Activated naive CD4-positive, alpha-beta T cell treated with anti-CD3 and anti-CD28 coated beads, Interleukin-2, amount 50 U/mL, for 16 hours (primary cell): Measurements from ENCODE around the gene ATP6V0E1.
"Not testable (repeated sequence)": the region's sequence is repeated elsewhere in the genome, so short reads cannot be mapped to it uniquely, and the experiment has no call there.

ENCODE experiments used
- DNase-seq: peaks from one replicate; pipeline ENCODE4 v3.0.0-alpha.2; 2020

Gene ATP6V0E1

GRCh38 chr5:173041881-173042762 is 58.6 kb downstream of the ATP6V0E1 start:
- no peak for DNase-seq

DNA sequence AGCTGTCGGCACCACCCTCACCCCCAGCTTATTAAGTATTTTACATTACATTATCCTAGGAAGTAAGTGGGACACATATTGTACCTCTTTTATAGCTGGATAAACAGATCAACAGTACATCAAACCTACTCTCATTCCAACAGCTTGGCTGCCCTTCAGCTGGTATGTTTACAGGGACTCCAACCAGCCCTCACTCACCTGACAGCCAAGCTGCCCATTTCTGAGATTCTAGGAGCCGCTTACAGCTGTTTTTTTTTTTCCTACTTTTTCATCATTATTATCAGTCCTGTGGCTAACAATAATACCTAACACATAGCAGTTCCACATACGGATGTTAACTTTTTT is 59.2 kb downstream of the ATP6V0E1 start:
- no peak for DNase-seq

- DNase-seq: no peak
These were observed 61.9 kb downstream of the ATP6V0E1 start for GRCh38 chr5:173045474-173045873.

GRCh38 chr5:173047096-173047837 is 63.7 kb downstream of the ATP6V0E1 start:
- DNase-seq: not testable (repeated sequence)

DNA sequence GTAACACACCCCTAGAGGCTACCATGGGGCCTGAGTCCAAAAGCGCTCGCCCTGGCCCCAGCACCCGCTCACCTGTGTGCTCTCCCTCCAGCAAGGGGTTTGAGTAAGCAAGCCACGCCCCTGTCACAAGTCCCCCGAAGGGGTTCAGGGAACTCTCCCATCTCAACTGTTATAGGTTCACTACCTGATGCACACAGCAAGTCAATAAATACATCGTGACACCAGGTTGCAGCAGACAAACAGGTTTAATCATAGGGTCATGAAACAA is 64.2 kb downstream of the ATP6V0E1 start:
- no peak for DNase-seq

DNA sequence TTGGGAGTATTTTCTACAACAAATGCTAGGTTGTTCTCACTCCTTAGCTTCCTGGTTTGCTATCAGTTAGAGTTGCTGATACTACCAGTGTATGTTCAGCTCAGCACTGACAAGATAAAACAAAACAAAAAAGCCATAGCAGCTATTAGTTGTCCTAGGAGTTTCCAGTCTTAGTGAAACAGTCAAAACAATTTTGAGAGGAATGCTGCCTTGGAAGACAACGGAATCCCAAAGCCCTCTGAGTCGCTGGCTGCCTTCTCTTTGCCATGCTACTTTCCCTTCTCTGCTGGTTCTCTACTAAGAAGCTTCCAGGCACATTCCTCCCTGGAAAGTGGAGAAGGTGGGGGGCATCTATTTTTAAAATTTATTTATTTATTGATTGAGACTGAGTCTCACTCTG is 67.2 kb downstream of the ATP6V0E1 start:
- DNase-seq: no peak

GRCh38 chr5:173051746-173052145 is 68.2 kb downstream of the ATP6V0E1 start:
- no peak for DNase-seq

- no peak for DNase-seq
These were observed 69.5 kb downstream of the ATP6V0E1 start for GRCh38 chr5:173053041-173053440.

DNA sequence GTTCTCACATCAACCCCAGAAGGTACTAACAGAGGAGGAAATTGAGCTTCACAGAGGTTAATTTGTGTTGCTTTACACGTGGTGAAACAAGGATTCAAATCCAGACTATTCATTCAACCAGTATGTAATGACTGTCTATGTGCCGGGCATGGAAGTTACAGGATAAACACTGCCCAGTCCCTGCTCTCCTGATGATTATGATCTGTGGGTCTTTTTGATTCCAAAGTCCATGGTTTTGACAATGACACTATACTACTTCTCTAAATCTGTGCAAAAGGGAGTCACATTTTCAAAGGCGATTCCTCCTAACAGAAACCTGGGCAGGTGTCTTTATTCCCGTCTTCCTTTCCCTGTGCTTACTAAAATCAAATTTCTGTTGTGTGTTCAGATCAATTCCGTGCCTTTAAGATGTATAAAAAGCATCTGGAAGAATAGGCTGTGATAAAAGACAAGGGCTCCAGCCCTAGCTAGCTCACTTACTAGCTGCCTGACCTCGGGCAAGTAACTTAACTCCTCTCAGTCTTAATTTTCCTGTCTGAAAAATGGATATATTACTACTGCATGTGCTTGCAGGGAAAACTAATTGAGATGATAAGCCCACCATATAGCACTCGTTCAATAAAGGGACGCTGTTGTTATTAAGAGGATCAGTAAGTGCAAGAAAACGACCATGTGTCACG is 71.6 kb downstream of the ATP6V0E1 start:
- DNase-seq: no peak

- no peak for DNase-seq
These were observed 72.1 kb downstream of the ATP6V0E1 start for GRCh38 chr5:173055722-173055982.

GRCh38 chr5:173055983-173056782 is 72.6 kb downstream of the ATP6V0E1 start, which contains the start of gene CREBRF:
CREBRF (plus strand) TSS chr5:173056352; CDS start chr5:173080776, 24,424 bp downstream.
- DNase-seq: peak; percentile 98

- peak; percentile 87 for DNase-seq
These were observed 73.2 kb downstream of the ATP6V0E1 start for GRCh38 chr5:173056783-173057061.

GRCh38 chr5:173057062-173057924 is 73.7 kb downstream of the ATP6V0E1 start:
- peak; percentile 99 for DNase-seq

DNA sequence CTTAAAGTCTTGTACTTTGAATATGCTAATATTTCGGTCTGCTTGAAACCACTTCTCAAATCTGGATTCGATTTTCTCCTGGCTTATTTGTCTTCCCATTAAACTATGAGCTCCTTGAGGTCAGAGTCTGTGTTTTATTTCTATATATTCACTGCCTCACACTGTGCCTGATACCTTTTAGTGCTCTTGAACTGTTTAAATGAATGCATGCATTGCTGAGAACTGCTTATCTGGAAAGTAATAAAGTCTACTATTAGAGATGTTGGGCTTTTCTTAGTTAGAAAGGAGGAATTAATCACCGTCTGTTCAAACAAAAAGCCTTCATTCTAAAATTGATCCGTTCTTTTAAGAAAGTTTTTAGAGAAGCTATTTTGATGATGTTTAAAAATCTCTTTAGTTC is 78.6 kb downstream of the ATP6V0E1 start:
- no peak for DNase-seq

DNA sequence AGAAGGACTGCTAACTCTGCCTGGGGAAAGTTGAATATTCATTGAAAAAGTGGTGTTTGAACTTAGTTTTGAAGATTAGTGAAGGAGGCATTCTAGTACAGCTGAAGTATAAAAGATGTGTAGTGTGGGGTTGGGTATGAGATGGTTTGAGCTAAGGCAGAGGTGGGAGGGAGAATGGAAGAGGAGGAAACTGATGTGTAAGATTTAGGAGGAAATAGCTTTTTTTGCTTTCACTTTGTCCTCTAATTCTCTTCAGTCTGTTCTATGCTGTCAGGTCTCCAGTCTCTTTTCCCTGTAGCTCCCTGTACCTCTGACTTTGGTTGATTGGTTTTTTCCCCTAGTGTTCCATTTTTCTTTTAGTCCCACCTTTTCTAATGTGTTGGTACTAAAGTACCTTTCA is 81.6 kb downstream of the ATP6V0E1 start:
- DNase-seq: no peak

DNA sequence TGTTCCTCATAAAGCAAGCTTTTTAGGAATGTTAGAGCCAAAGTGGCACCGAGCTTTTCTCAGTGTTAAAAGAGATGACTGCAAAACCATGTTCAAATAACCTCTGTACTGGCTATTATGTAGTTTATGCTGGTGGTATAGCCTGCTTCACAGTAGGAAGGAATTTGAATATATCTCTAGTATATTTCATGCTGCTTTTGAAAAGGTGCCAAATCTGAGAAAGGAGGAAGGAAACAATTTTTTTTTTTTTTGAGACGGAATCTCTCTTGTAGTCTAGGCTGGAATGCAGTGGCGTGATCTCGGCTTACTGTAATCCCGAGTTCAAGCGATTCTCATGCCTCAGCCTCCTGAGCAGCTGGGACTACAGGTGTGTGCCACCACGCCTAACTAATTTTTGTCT is 86.1 kb downstream of the ATP6V0E1 start:
- no peak for DNase-seq

GRCh38 chr5:173075137-173075843 is 91.7 kb downstream of the ATP6V0E1 start:
- no peak for DNase-seq

DNA sequence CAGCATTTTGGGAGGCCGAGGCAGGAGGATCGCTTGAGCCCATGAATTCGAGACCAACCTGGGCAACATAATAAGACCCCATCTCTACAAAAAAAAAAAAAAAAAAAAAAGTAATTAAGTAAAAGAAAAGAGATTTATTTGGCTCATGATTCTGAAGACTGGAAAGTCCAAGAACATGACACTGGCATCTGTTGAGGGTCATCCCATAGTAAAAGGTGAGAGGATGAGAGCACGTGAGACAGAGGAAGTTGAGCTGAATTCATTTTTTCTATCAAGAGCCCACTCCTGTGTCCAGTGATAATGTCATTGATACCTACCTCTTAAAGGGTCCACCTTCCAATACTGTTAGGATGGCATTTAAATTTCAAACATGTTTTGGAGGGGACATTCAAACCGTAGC is 92.4 kb downstream of the ATP6V0E1 start:
- DNase-seq: no peak

- DNase-seq: not testable (repeated sequence)
These were observed 92.9 kb downstream of the ATP6V0E1 start for GRCh38 chr5:173076471-173076870.

GRCh38 chr5:173078878-173079277 is 95.3 kb downstream of the ATP6V0E1 start:
- DNase-seq: no peak
